AG04450 (cell line): ENCODE measurements around the gene C2orf68. TPM values are rescaled to one million over a fixed set of nuclear protein-coding genes. Genes with fewer than 3 reads are reported as not detected.
"Not testable (repeated sequence)": the region's sequence is repeated elsewhere in the genome, so short reads cannot be mapped to it uniquely, and the experiment has no call there.

Experiments
- CTCF ChIA-PET: fragments of 300-600, 350-600 bp; formaldehyde crosslinking; extraction: SDS; loops from one replicate; lab custom pipeline; 2022; ENCODE audit warnings: antibody characterized with exemption, inconsistent platforms; lab: Charles Lee
- POLR2A ChIA-PET: fragments of 350-600 bp; formaldehyde crosslinking; extraction: SDS; loops from one replicate; lab custom pipeline; 2021; ENCODE audit warnings: antibody characterized with exemption, inconsistent platforms; lab: Yijun Ruan, JAX
- DNase-seq: peaks from one replicate; pipeline ENCODE4 v3.0.0-alpha.2; 2011; ENCODE audit warnings: low read depth, low spot score
- H3K27ac ChIP-seq: one replicate; pipeline ENCODE4 v1.5.1; 2012; ENCODE audit warnings: low read depth, low read length, control low read depth
- H3K27me3 ChIP-seq: one replicate; pipeline ENCODE4 v1.6.0; 2012; ENCODE audit warnings: low read length; ENCODE audit not compliant: control insufficient read depth, insufficient read depth
- H3K4me3 ChIP-seq: 2 replicates; pipeline ENCODE4 v1.5.1; 2011; ENCODE audit warnings: mild to moderate bottlenecking, low read depth, low read length, control low read depth
- H3K9me3 ChIP-seq: 2 replicates; pipeline ENCODE4 v1.5.1; 2012; ENCODE audit warnings: low read length; ENCODE audit not compliant: control insufficient read depth, insufficient read depth
- CTCF ChIP-seq: IDR thresholded peaks from 2 replicates; pipeline ENCODE4 v1.5.1; 2011; ENCODE audit warnings: low read depth, low read length, control low read depth, inconsistent platforms
- polyA plus RNA-seq: library from polyadenylated mRNA; depleted of rRNA; stranded (reverse); fragments of >200 nt; gene quantifications from 2 replicates; pipeline ENCODE4 v1.2.3, GENCODE V29; 2011

Gene C2orf68
- polyA plus RNA-seq, 1 experiment = 17.8 TPM

- Histone ChIP-seq H3K9me3 (no peaks in the 10 kb centered on the region; the same call in 1 of the 2 replicates), H3K4me3 (peak within 1 kb of the TSS; percentile 99), H3K27me3 (no peaks in the 10 kb centered on the region), H3K27ac (peak within 1 kb of the TSS; percentile 92)
- ChIA-PET POLR2A (interaction anchor here (0.5 to 2.3 kb wide), 12 partner anchors 9 to 255 kb away, joined by 3 to 20 read pairs (median 4); partner anchors contain the start of genes C2orf68, ELMOD3, MAT2A and RETSAT), CTCF (interaction anchor here (1.6 to 1.9 kb wide), 2 partner anchors 42 to 45 kb away, joined by 3 to 4 read pairs; no protein-coding TSS in a partner anchor)
- TF ChIP-seq CTCF = no peak
- peak; percentile 97 for DNase-seq
Measured at GRCh38 chr2:85595301-85596025, 16.4 kb downstream of the C2orf68 start, which contains the start of gene RNF181. Gene RNF181, plus strand, starts transcription at chr2:85595745. Its CDS starts 19 bp downstream, at chr2:85595764.

- peak overlapping the region; percentile 70 for H3K4me3 ChIP-seq
- H3K9me3 ChIP-seq = no peaks in the 10 kb centered on the region; the same call in 1 of the 2 replicates
- TF ChIP-seq CTCF = no peak
- H3K27me3 ChIP-seq = no peaks in the 10 kb centered on the region
- DNase-seq = no peak
- POLR2A ChIA-PET = interaction anchor here (0.6 to 2.3 kb wide), 10 partner anchors 10 to 240 kb away, joined by 3 to 20 read pairs (median 4); partner anchors contain the start of genes C2orf68, ELMOD3, MAT2A and RETSAT
- CTCF ChIA-PET = interaction anchor here (1.6 kb wide), 1 partner anchor 45 kb away, joined by 4 read pairs; no protein-coding TSS in a partner anchor
- peak overlapping the region; percentile 92 for H3K27ac ChIP-seq
Measured at GRCh38 chr2:85594715-85595300, 17.1 kb downstream of the C2orf68 start.

- Histone ChIP-seq H3K9me3 (no peaks in the 10 kb centered on the region; the same call in 1 of the 2 replicates), H3K4me3 (no peak overlapping the region), H3K27me3 (no peaks in the 10 kb centered on the region), H3K27ac (no peak overlapping the region)
- ChIA-PET CTCF (no interaction called here), POLR2A (no interaction called here)
- no peak for DNase-seq
- TF ChIP-seq CTCF = no peak
Measured at GRCh38 chr2:85593023-85593422, 18.8 kb downstream of the C2orf68 start.

GRCh38 chr2:85592299-85592698 is 19.6 kb downstream of the C2orf68 start:
- DNase-seq, POLR2A ChIA-PET, H3K9me3 ChIP-seq, CTCF ChIA-PET, H3K27ac ChIP-seq, H3K27me3 ChIP-seq, H3K4me3 ChIP-seq: not testable (repeated sequence)

GRCh38 chr2:85591563-85591962 is 20.3 kb downstream of the C2orf68 start:
- no peak overlapping the region for H3K4me3 ChIP-seq
- no peaks in the 10 kb centered on the region for H3K27me3 ChIP-seq
- no peaks in the 10 kb centered on the region; the same call in 1 of the 2 replicates for H3K9me3 ChIP-seq
- ChIA-PET POLR2A (interaction anchor here (1.0 to 1.1 kb wide), 2 partner anchors 9 to 20 kb away, joined by 3 to 4 read pairs; partner anchors contain the start of gene C2orf68), CTCF (interaction anchor here (1.3 kb wide), 1 partner anchor 39 kb away, joined by 5 read pairs; no protein-coding TSS in a partner anchor)
- TF ChIP-seq CTCF = no peak
- peak overlapping the region; percentile 95 for H3K27ac ChIP-seq
- DNase-seq = no peak
